Chondrocyte (in vitro differentiated cells): Measurements from ENCODE around the gene CFAP299. TPM values are rescaled to one million over a fixed set of nuclear protein-coding genes. Genes with fewer than 3 reads are reported as not detected.

Experiments used
- DNase-seq: peaks from one replicate; pipeline ENCODE4 v3.0.0; 2021; ENCODE audit warnings: mixed read lengths, low spot score
- H3K27ac Mint-ChIP-seq: one replicate; pipeline ENCODE4 v1.8.0; 2021; ENCODE audit warnings: mild to moderate bottlenecking, moderate library complexity, mixed read lengths; ENCODE audit not compliant: unreplicated experiment
- H3K27me3 Mint-ChIP-seq: 2 replicates; pipeline ENCODE4 v1.8.0; 2021; ENCODE audit warnings: low read depth, mixed read lengths
- H3K36me3 Mint-ChIP-seq: 2 replicates; pipeline ENCODE4 v1.8.0; 2021; ENCODE audit warnings: low read depth, mixed read lengths
- H3K4me1 Mint-ChIP-seq: 2 replicates; pipeline ENCODE4 v1.8.0; 2021; ENCODE audit warnings: low read depth, mild to moderate bottlenecking, mixed read lengths
- H3K4me3 Mint-ChIP-seq: one replicate; pipeline ENCODE4 v1.8.0; 2021; ENCODE audit warnings: mild to moderate bottlenecking, moderate library complexity, mixed read lengths; ENCODE audit not compliant: unreplicated experiment
- H3K9me3 Mint-ChIP-seq: 2 replicates; pipeline ENCODE4 v1.8.0; 2021; ENCODE audit warnings: low read depth, mixed read lengths
- total RNA-seq: library from RNA; stranded (reverse); gene quantifications from 3 replicates; pipeline ENCODE4 v1.2.1, GENCODE V29; 2021
- TF ChIP-seq, protein P1 (sequence below): fragments of 200-600 bp; sonication (generic); IDR thresholded peaks from 2 replicates; pipeline ENCODE4 v1.5.0; 2021; ENCODE audit warnings: antibody characterized with exemption, mild to moderate bottlenecking, moderate library complexity

CFAP299 gene
- total RNA-seq, 1 donor from 2014 or later = 0.52 TPM

DNA sequence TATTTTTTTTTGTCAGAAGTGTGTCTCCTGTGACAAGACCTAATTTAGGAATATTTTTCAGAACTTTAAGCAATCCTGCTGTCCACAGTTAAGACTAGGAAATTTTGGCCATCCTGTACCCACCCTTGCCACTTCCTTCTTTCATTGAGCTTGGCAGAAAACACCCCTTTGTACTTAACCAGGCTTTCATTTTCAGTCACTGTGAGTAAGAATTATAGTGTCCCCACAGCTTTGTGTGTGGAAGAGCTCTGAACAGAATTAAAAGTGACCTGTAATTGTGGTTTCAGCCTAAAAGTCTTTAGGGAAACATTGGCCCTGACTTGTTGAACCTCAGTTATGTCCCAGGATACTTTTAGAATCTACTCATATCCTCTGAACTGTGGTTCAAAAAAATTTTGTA lies 541.3 kb downstream of the CFAP299 start:
- TF ChIP-seq, protein P1, sequence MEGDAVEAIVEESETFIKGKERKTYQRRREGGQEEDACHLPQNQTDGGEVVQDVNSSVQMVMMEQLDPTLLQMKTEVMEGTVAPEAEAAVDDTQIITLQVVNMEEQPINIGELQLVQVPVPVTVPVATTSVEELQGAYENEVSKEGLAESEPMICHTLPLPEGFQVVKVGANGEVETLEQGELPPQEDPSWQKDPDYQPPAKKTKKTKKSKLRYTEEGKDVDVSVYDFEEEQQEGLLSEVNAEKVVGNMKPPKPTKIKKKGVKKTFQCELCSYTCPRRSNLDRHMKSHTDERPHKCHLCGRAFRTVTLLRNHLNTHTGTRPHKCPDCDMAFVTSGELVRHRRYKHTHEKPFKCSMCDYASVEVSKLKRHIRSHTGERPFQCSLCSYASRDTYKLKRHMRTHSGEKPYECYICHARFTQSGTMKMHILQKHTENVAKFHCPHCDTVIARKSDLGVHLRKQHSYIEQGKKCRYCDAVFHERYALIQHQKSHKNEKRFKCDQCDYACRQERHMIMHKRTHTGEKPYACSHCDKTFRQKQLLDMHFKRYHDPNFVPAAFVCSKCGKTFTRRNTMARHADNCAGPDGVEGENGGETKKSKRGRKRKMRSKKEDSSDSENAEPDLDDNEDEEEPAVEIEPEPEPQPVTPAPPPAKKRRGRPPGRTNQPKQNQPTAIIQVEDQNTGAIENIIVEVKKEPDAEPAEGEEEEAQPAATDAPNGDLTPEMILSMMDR = no peak
- DNase-seq = no peak
- no peaks in the 10 kb centered on the region for H3K9me3 Mint-ChIP-seq
- H3K36me3 Mint-ChIP-seq = no peaks in the 10 kb centered on the region
- no peaks in the 10 kb centered on the region for H3K4me1 Mint-ChIP-seq
- no peak overlapping the region for H3K4me3 Mint-ChIP-seq
- H3K27me3 Mint-ChIP-seq = peaks cover 2% of the 10 kb centered on the region
- no peak overlapping the region for H3K27ac Mint-ChIP-seq

DNA sequence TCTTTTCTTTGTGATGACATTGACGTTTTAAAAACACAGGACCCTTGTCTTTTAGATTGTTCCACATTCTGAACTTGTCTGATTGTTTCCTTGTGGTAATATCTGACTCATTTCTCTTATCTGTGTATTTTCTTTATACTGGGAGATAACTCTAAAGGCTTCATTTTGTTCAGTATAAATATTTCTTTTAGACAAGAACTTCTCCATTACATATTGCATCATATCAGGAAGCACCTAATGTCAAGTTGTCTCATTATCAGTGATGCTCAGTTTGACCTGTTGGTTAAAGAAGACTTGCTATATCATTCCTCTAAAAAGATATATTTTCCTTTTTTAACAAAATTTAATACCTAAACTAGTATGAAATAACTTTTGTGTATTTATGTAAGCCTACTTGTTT lies 542.7 kb downstream of the CFAP299 start:
- Mint-ChIP-seq H3K27ac (no peak overlapping the region), H3K4me3 (no peak overlapping the region), H3K9me3 (no peaks in the 10 kb centered on the region), H3K27me3 (no peaks in the 10 kb centered on the region), H3K4me1 (no peaks in the 10 kb centered on the region), H3K36me3 (no peaks in the 10 kb centered on the region)
- TF ChIP-seq, protein P1 = no peak
- DNase-seq = no peak

DNA sequence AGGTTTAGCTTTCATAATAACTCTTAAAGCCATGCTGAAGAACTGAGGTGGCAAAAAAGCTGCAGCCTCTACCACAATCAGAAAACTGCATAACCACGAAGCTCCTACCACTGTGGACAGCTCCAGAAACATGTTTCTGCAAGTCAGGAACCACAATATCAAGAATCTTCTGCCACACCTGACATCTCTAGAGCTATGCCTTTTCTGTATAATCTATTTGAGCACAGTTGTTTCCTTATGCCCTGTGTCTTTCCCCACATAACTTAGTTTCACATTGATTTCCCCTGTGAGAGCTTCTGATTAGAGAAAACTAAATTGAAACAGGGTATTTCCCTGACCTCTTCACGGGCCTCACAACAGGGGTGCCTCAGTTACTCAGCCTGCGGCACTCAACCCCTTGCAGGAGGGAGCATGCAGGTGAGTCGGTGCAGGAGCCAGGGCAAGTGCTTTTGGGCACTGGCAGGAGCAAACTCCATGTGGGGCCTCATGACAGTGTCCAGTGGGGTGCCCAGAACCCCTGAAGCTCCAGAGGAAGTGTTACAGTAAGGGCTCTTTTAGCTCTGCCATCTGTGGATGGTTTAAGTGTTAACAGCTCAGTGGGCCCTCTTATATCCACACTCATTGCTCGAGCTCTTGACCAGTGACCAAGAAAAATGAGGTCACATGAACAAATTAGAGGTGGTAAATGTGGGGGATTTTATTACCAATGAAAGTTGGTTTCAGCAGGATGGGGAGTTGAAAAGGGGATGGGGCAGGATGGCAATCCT lies 562.2 kb downstream of the CFAP299 start:
- TF ChIP-seq, protein P1 = no peak
- Mint-ChIP-seq H3K4me1 (no peaks in the 10 kb centered on the region), H3K27me3 (peaks cover 5% of the 10 kb centered on the region), H3K9me3 (peaks cover 4% of the 10 kb centered on the region), H3K4me3 (no peak overlapping the region), H3K36me3 (no peaks in the 10 kb centered on the region), H3K27ac (no peak overlapping the region)
- no peak for DNase-seq

DNA sequence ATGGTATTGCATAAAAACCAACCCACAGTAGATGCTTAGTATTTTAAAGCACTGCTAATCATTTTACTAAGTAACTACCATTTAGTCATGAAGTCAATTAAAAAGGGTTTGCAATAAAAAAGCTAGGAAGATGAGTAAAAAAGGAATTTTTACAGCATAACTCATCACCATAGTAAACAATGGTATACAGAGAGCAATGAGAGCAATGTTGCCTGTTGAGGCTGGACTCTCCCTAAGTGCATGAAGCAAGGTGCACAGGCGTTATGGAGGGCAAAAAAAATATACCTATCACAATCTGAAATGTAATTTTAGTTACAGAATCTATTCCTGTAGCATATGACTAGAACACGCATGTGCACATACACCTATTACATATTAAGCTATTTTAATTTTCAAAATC lies 565.4 kb downstream of the CFAP299 start:
- Mint-ChIP-seq H3K27me3 (peaks cover 5% of the 10 kb centered on the region), H3K27ac (no peak overlapping the region), H3K4me3 (no peak overlapping the region), H3K36me3 (no peaks in the 10 kb centered on the region), H3K9me3 (no peaks in the 10 kb centered on the region), H3K4me1 (no peaks in the 10 kb centered on the region)
- TF ChIP-seq, protein P1 = no peak
- no peak for DNase-seq

DNA sequence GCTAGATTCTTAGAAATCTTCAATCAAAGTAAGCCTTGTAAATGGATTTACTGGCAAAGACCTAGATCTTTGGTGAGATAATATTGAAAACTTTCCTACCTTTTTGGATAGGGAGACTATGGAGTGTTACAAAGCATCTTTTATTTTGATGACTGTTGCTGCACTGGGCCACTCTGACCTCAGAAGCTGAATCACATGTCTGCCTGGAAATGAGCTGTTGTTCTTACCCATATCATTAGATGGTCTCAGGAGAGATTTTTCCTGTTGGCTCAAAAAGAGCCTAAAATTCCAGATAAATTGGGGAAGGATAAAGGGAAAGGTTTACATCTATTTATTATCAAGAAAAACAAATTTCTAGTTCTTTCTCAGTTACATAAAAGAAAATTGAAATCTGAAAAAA lies 567.5 kb downstream of the CFAP299 start:
- Mint-ChIP-seq H3K36me3 (no peaks in the 10 kb centered on the region), H3K4me1 (no peaks in the 10 kb centered on the region), H3K27me3 (peaks cover 5% of the 10 kb centered on the region), H3K27ac (no peak overlapping the region), H3K9me3 (peaks cover 7% of the 10 kb centered on the region), H3K4me3 (no peak overlapping the region)
- DNase-seq = no peak
- TF ChIP-seq, protein P1 = no peak
